ENCODE data around the gene GAGE12D. TPM values are rescaled to one million over a fixed set of nuclear protein-coding genes. Genes with fewer than 3 reads are reported as not detected.
"Not testable (repeated sequence)": the region's sequence is repeated elsewhere in the genome, so short reads cannot be mapped to it uniquely, and the experiment has no call there.

GAGE12D gene
- total RNA-seq, result not detected

- DNase-seq (ENCODE audit: low spot score in 2 of 2); H3K4me3 ChIP-seq; H3K4me1 ChIP-seq; H3K27me3 ChIP-seq; H3K9me3 ChIP-seq; H3K27ac ChIP-seq; H3K36me3 ChIP-seq: not testable (repeated sequence)
- WGBS, 2 donors, result no CpG with 5 or more reads among the region's 16 CpGs
Measured at GRCh38 chrX:49541433-49541832, at the start of gene GAGE12D. Gene GAGE12D, plus strand, starts transcription at chrX:49541733. Its CDS starts 1,155 bp downstream, at chrX:49542888.

GRCh38 chrX:49531877-49532276, 9.7 kb upstream of the GAGE12D start, which contains the start of gene GAGE12C:
Gene GAGE12C, plus strand, starts transcription at chrX:49532177. Its CDS starts 1,155 bp downstream, at chrX:49533332.
- not testable (repeated sequence) for H3K36me3 ChIP-seq; H3K27ac ChIP-seq; H3K9me3 ChIP-seq; H3K27me3 ChIP-seq; H3K4me3 ChIP-seq; DNase-seq (ENCODE audit: low spot score in 2 of 2); H3K4me1 ChIP-seq
- WGBS, 2 donors, result no CpG with 5 or more reads among the region's 16 CpGs

- DNase-seq (ENCODE audit: low spot score in 2 of 2); H3K4me1 ChIP-seq; H3K27me3 ChIP-seq; H3K9me3 ChIP-seq; H3K27ac ChIP-seq; H3K4me3 ChIP-seq; H3K36me3 ChIP-seq: not testable (repeated sequence)
- no CpG with 5 or more reads among the region's 16 CpGs for WGBS, 2 donors
Measured at GRCh38 chrX:49550989-49551388, 9.5 kb downstream of the GAGE12D start, which contains the start of gene GAGE12E. Gene GAGE12E, plus strand, starts transcription at chrX:49551289. Its CDS starts 1,155 bp downstream, at chrX:49552444.

- H3K36me3 ChIP-seq; H3K4me3 ChIP-seq; DNase-seq (ENCODE audit: low spot score in 2 of 2); H3K9me3 ChIP-seq; H3K27ac ChIP-seq; H3K4me1 ChIP-seq; H3K27me3 ChIP-seq: not testable (repeated sequence)
- WGBS, 2 donors, result no CpG with 5 or more reads among the region's 16 CpGs
Measured at GRCh38 chrX:49560542-49560941, 19.0 kb downstream of the GAGE12D start, which contains the start of gene GAGE12F. Gene GAGE12F, plus strand, starts transcription at chrX:49560842. Its CDS starts 1,155 bp downstream, at chrX:49561997.

- no CpG with 5 or more reads among the region's 11 CpGs for WGBS, 2 donors
- DNase-seq (ENCODE audit: low spot score in 2 of 2); H3K36me3 ChIP-seq; H3K27me3 ChIP-seq; H3K4me3 ChIP-seq; H3K27ac ChIP-seq; H3K9me3 ChIP-seq; H3K4me1 ChIP-seq: not testable (repeated sequence)
Measured at GRCh38 chrX:49568728-49569127, 27.2 kb downstream of the GAGE12D start.

- H3K9me3 ChIP-seq, H3K27ac ChIP-seq: not testable (repeated sequence)
- WGBS, 2 donors, result 98% methylated on average over 8 of the region's 13 CpGs; no CpG with 5 or more reads in 1 of the 2 donors
Measured at GRCh38 chrX:49569152-49569551, 27.6 kb downstream of the GAGE12D start.

GRCh38 chrX:49570100-49570499, 28.6 kb downstream of the GAGE12D start, which contains the start of gene GAGE12G:
Gene GAGE12G, plus strand, starts transcription at chrX:49570400. Its CDS starts 1,155 bp downstream, at chrX:49571555.
- not testable (repeated sequence) for H3K36me3 ChIP-seq; H3K27ac ChIP-seq; H3K27me3 ChIP-seq; H3K4me1 ChIP-seq; H3K9me3 ChIP-seq; H3K4me3 ChIP-seq; DNase-seq (ENCODE audit: low spot score in 2 of 2)
- WGBS, 2 donors, result no CpG with 5 or more reads among the region's 16 CpGs

More at GRCh38 chrX:49569152-49569551, 27.6 kb downstream of the GAGE12D start:
- not testable (repeated sequence) for H3K27me3 ChIP-seq; H3K36me3 ChIP-seq; H3K4me1 ChIP-seq; DNase-seq (ENCODE audit: low spot score in 2 of 2); H3K4me3 ChIP-seq

- not testable (repeated sequence) for H3K4me1 ChIP-seq; H3K27me3 ChIP-seq; DNase-seq (ENCODE audit: low spot score in 2 of 2); H3K4me3 ChIP-seq; H3K9me3 ChIP-seq; H3K27ac ChIP-seq; H3K36me3 ChIP-seq
- no CpG with 5 or more reads among the region's 16 CpGs for WGBS, 2 donors
Measured at GRCh38 chrX:49579649-49580048, 38.1 kb downstream of the GAGE12D start, which contains the start of gene GAGE12H. Gene GAGE12H, plus strand, starts transcription at chrX:49579949. Its CDS starts 1,155 bp downstream, at chrX:49581104.

- H3K36me3 ChIP-seq; H3K4me3 ChIP-seq; DNase-seq (ENCODE audit: low spot score in 2 of 2); H3K9me3 ChIP-seq; H3K27ac ChIP-seq; H3K27me3 ChIP-seq; H3K4me1 ChIP-seq: not testable (repeated sequence)
- no CpG with 5 or more reads among the region's 16 CpGs for WGBS, 2 donors
Measured at GRCh38 chrX:49589196-49589595, 47.7 kb downstream of the GAGE12D start, which contains the start of gene GAGE2A. Gene GAGE2A, plus strand, starts transcription at chrX:49589496. Its CDS starts 1,155 bp downstream, at chrX:49590651.

- H3K9me3 ChIP-seq; H3K4me3 ChIP-seq; H3K36me3 ChIP-seq; DNase-seq (ENCODE audit: low spot score in 2 of 2); H3K27me3 ChIP-seq; H3K27ac ChIP-seq; H3K4me1 ChIP-seq: not testable (repeated sequence)
- 91 to 93% methylated on average over 23 to 33 of the region's 37 CpGs for WGBS, 2 donors
Measured at GRCh38 chrX:49589769-49590478, 48.4 kb downstream of the GAGE12D start.

- not testable (repeated sequence) for H3K36me3 ChIP-seq; DNase-seq (ENCODE audit: low spot score in 2 of 2); H3K27ac ChIP-seq; H3K9me3 ChIP-seq; H3K4me1 ChIP-seq; H3K27me3 ChIP-seq; H3K4me3 ChIP-seq
- whole genome bisulfite sequencing, 2 donors, result 87 to 94% methylated on average over 15 of the region's 17 CpGs
Measured at GRCh38 chrX:49590488-49590887, 49.0 kb downstream of the GAGE12D start.
